ENCODE data around the gene RAB30.
"Not testable (repeated sequence)": the region's sequence is repeated elsewhere in the genome, so short reads cannot be mapped to it uniquely, and the experiment has no call there.

Gene RAB30

DNA sequence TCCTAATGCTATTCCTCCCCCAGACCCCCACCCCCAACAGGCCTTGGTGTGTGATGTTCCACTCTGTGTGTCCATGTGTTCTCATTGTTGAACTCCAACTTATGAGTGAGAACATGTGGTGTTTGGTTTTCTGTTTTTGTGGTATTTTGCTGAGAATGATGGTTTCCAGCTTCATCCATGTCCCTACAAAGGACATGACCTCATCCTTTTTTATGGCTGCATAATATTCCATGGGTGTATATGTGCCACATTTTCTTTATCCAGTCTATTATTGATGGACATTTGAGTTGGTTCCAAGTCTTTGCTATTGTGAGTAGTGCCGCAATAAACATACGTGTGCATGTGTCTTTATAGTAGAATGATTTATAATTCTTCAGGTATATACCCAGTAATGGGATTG is 121.2 kb downstream of the RAB30 start:
- H3K4me3 ChIP-seq (ENCODE audit: low read depth, low read length), result not testable (repeated sequence)

DNA sequence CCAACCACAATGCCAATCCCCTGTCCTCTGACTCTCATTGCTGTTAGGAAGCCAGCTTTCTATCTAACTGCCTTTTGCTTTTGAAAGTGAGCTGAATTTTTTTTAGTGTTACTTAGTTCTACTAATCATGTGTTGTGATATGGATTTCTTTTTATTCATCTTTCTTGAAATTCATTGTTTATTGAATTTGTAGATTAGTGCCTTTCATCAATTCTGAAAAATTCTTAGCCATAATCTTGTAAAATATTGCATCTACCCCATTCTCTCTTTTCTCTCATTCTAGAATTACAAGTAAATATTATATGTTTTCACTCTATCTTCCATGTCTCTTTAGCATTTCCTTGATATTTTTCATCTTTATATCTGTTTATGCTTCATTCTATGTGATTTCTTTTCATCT is 122.3 kb downstream of the RAB30 start:
- no peak overlapping the region for H3K4me3 ChIP-seq (ENCODE audit: low read depth, low read length)

DNA sequence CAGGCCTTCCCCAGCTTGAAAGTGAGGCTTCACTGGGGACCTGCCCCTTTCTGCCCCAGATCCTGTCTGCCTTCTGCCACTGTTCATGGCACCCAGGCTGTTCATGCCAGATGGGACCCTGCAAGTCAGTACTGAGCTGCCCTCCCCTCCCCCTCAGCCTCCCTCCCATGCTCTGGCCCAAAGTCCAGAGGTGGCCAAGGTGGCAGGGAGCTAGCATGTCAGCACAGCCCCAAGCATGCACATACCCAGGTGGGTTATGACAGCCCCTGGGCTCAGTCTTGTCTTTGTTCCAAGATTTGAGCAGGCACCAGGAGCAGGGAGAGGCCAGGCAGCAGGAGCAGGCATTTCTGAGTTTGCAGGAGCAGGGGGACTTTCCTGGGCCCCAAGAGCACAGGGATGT is 126.0 kb downstream of the RAB30 start:
- no peak overlapping the region for H3K4me3 ChIP-seq (ENCODE audit: low read depth, low read length)

DNA sequence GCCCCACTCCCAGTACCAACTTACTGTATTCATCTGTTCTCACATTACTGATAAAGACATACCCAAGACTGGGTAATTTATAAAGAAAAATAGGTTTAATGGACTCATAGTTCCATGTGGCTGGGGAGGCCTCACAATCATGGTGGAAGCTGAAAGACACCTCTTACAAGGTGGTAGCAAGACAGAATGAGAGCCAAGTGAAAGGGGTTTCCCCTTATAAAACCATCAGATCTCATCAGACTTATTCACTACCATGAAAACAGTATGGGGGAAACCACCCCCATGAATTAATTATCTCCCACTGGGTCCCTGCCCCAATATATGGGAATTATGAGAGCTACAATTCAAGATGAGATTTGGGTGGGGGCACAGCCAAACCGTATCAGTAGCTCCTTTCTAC is 126.7 kb downstream of the RAB30 start:
- not testable (repeated sequence) for H3K4me3 ChIP-seq (ENCODE audit: low read depth, low read length)

DNA sequence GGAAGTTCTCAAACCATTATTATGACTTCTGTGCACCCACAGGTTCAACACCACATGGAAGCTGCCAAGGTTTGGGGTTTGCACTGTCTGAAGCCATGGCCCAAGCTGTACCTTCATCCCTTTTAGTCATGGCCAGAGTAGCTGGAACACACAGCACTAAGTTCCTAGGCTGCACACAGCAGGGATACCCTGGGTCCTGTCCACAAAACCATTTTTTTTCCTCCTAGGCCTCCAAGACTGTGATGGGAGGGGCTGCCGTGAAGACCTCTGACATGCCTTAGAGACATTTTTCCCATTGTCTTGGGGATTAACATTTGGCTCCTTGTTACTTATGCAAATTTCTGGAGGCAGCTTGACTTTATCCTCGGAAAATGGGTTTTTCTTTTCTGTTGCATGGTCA is 127.5 kb downstream of the RAB30 start:
- H3K4me3 ChIP-seq (ENCODE audit: low read depth, low read length), result no peak overlapping the region

DNA sequence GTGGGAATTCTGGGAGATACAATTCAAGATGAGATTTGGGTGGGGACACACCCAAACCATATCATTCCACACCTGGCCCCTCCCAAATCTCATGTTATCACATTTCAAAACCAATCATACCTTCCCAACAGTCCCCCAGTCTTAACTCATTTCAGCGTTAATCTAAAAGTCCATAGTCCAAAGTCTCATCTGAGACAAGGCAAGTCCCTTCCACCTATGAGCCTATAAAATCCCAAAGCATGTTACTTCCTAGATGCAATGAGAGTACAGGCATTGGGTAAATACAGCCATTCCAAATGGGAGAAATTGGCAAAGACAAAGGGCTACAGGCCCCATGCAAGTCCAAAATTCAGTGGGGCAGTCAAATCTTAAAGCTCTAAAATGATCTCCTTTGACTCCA is 128.3 kb downstream of the RAB30 start:
- not testable (repeated sequence) for H3K4me3 ChIP-seq (ENCODE audit: low read depth, low read length)

DNA sequence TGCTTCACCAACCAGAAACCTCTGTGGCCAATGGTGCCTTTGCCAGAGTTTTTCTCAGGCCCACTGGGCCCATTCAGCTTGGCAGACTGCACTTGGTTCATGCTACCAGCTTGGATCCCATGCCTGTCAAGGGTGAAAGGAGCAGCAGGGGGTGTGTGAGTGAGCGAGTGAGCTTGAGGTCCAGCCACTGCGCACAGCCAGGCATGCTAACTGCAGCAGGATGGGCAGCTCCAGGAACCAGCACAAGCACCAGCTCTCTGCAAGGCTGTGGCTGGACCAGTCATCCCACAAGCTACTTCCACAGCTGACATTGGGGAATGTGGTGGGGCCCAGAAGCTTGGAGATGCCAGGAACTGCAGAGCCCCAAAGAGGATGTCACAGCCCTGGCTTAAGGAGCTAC is 129.3 kb downstream of the RAB30 start:
- H3K4me3 ChIP-seq (ENCODE audit: low read depth, low read length), result no peak overlapping the region

DNA sequence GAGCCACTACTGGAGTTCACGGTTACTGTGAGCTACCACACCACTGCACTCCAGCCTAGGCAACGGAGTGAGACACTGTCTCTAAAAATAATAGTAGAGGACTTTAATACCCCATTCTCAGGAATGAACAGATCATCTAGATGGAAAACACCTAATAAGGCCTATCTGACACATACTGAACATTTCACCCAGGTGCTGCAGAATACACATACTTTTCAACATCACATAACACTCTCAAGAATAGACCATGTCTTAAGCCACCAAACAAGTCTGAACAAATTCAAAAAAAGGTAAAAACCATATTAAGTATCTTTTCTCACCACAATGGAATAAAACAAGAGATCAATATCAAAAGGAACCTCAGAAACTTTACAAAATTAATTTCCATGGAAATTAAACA is 132.2 kb downstream of the RAB30 start:
- H3K4me3 ChIP-seq (ENCODE audit: low read depth, low read length), result no peak overlapping the region

DNA sequence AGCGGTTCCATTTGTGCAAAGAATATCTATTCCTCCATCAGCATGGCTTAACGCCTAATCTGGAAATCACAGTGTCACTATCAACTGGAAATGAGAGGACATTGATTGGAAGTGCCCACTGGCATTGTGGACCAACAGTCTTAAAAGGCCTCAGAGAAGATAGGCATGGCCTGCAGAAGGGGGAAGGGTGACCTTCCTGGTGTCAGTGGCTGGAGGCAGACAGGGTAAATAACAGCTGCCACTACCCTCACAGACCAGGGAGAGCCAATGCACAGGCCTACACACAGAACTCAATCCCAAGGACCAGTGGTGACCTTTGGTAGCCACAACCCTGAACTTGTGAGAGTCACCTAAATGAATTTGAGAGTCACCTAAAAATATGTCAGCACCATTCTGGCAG is 134.1 kb downstream of the RAB30 start:
- no peak overlapping the region for H3K4me3 ChIP-seq (ENCODE audit: low read depth, low read length)

DNA sequence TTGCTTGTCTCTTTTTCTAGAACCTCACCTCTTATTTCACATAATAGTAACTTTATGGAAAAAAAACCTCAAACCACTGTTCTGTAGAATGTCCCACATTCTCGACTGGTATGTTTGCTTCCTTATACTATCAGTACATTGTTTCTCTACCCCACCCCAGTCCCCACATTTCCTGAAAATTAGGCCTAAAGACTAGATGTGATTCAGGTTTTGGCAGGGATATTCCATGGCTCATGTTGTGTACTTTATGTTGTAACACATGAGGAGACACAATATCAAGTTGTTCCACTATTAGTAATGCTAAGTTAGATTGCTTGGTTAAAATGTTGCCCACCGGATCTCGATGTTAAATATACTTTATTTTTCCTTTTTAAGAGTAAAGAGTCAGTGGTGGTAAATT is 135.4 kb downstream of the RAB30 start:
- no peak overlapping the region for H3K4me3 ChIP-seq (ENCODE audit: low read depth, low read length)

DNA sequence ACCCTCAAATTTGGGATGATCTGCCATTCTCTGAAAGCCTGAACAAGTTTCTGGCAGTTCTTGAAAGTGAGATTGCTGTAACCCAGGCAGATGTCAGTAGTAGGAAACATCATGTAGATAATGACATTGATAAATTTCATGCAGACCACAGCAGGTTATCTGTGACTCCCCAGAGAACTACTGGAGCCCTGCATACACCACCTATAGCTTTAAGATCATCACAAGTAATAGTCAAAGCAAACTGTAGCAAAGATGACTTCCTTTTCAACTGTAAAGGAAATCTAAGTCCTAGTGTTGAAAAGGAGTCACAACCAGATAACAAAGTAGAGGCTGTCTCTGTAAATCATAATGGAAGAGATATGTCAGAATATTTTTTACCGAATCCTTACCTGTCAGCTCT is 139.1 kb downstream of the RAB30 start:
- no peak overlapping the region for H3K4me3 ChIP-seq (ENCODE audit: low read depth, low read length)

DNA sequence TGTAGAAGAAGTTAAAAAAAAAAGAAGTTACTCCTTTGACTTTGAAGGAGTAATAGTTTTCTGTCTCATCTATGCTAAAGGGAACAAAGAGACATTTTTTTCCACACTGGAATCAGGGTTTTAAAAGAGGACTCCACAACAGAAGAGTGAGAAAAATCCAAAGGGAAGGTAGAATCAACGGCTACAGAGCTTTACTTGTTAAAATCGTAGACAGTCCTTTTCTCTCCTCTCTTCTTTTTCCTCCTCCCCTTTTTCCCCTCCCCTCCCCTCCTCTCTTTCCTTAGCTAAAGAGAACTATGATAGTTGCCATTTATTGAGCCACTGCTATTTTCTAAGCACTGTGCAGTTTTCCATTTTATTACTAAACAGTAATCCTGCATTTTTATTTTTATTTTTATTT is 141.0 kb downstream of the RAB30 start:
- no peak overlapping the region for H3K4me3 ChIP-seq (ENCODE audit: low read depth, low read length)

DNA sequence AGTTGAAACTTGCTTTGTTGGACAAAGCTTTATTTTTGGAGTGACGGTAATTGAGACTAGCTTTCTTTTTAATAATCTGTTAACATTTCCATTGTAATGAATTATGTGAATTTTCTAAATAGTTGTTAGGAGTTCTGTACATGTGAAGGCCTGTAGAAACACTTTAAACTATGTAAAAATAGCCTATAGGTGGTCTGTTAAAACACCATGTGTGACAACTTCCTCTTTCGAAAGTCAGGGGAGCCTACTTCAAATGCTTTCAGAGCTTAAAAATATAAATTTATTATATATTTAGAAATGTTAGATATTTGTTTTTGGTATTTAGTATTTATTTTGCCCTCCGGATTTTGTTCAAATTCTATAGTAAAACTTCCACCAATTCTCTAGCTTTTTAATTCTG is 141.5 kb downstream of the RAB30 start:
- H3K4me3 ChIP-seq (ENCODE audit: low read depth, low read length), result no peak overlapping the region

DNA sequence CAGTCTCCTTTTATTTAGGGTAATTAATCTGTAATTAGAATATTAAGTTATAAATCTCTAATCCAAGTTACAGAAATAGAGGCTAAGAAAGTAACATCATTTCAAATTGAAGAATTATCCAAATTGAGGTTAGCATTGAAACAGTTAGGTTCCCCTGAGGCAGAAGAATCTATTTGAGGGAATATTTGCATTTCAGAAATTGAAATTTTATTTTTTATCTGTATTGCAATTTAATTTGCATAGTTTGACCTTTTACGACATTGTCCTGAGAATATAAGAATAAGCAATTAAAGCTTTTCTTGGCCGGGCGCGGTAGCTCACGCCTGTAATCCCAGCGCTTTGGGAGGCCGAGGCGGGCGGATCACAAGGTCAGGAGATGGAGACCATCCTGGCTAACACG is 142.6 kb downstream of the RAB30 start:
- H3K4me3 ChIP-seq (ENCODE audit: low read depth, low read length), result no peak overlapping the region

DNA sequence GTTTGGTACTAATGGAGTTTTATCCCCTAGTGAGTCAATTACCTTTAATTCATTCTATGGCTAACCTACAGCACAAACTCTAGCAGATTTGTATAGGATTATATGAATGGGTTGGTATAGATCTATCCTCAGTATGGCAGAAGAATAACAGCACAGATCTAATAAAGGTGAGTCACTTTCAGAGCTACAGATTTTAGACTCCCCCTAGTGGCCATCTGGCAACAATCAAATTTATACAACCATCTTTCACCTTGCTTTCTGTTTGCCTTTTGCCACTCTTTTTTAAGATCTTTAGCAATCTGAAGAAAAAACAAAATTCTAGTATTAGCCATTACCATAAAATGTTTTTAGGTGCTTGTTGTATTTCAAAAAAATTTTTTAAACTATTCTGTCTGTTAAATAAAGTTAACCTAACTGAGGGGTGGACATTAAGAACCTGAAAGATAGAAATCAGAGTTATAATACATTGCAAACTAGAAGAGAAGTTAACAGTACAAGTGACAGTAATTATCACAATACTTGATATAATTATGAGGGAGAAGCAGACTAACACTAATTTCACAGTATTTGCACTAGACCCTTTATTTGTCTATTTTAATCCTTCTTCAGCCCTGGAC is 144.3 kb downstream of the RAB30 start:
- H3K4me3 ChIP-seq (ENCODE audit: low read depth, low read length), result no peak overlapping the region

DNA sequence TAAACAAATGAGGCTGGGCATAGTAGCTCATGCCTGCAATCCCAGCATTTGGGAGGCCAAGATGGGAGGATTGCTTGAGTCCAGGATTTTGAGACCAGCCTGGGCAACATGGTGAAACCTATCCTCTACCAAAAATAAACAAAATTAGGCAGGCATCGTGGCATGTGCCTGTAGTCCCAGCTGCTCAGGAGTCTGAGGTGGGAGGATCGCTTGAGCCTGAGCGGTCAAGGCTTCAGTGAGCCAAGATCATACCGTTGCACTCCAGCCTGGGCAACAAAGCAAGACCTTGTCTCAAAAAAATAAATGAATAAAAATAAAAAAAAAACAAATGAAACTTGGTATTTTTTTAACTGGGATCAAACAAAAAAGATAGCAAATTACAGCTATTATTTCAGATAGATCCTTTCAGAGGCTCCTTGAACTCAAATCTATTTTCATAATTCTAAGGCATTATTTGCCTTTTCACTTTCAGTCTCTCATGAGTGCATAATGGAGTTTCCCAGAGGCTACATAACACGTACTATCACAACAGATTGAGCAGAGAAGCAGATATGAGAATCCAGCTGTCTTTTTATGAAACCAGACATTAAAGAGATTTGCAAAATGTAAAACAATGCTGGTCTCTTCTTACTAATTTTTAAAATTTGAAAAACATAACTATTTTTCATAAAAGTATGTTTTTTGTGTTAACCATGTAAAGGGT is 147.0 kb downstream of the RAB30 start:
- no peak overlapping the region for H3K4me3 ChIP-seq (ENCODE audit: low read depth, low read length)

Data from iPS-11a (cell line).